B cell (primary cell): Measurements from ENCODE around the gene RPS25. TPM values are rescaled to one million over a fixed set of nuclear protein-coding genes. Genes with fewer than 3 reads are reported as not detected.
"Not testable (repeated sequence)": the region's sequence is repeated elsewhere in the genome, so short reads cannot be mapped to it uniquely, and the experiment has no call there.

Source experiments
- ATAC-seq: fragments of 200-7000 bp; cut with Tn5 transposase; one replicate; pipeline ENCODE4 v1.10.0; 2021; ENCODE audit warnings: low read depth, mild to moderate bottlenecking, moderate number of reproducible peaks, moderate library complexity
- CTCF ChIA-PET: fragments of 350-600 bp; sonication (Branson Sonifier 250); formaldehyde crosslinking; loops from one replicate; lab custom pipeline; 2021; ENCODE audit warnings: antibody characterized with exemption, inconsistent platforms; lab: Charles Lee
- POLR2A ChIA-PET: fragments of 350-600 bp; sonication (Branson Sonifier 250); formaldehyde crosslinking; loops from one replicate; lab custom pipeline; 2021; ENCODE audit warnings: antibody characterized with exemption; lab: Charles Lee
- DNase-seq: peaks from one replicate; pipeline ENCODE4 v3.0.0; 2013
- H2AFZ ChIP-seq: 2 replicates; pipeline ENCODE4 v1.6.1; 2012; ENCODE audit warnings: mild to moderate bottlenecking, low read depth, low read length; ENCODE audit not compliant: insufficient read depth, poor library complexity, severe bottlenecking
- H3K27ac ChIP-seq, 2 donors: 1 replicate in 1 of 2; 2 replicates in 1 of 2; pipeline ENCODE4 v1.5.1; 2012 to 2013; ENCODE audit warnings: low read length in 2 of 2, mild to moderate bottlenecking in 2 of 2, moderate library complexity in 1 of 2
- H3K27me3 ChIP-seq, 4 experiments: fragments of 200-600 bp in 1 of 4; sonication (generic) in 1 of 4; replicated peaks in 1 of 4; 1 replicate in 2 of 4; 2 replicates in 2 of 4; pipeline versions ENCODE4 v1.6.1 to v1.7.0; 2013 to 2016; ENCODE audit warnings: low read length in 3 of 4, mild to moderate bottlenecking in 2 of 4, mixed read lengths in 1 of 4, moderate library complexity in 1 of 4; ENCODE audit not compliant: insufficient read depth in 4 of 4, control insufficient read depth in 3 of 4; ENCODE audit errors: control extremely low read depth in 1 of 4
- H3K36me3 ChIP-seq, 2 experiments: replicated peaks in 1 of 2; 1 replicate in 1 of 2; 2 replicates in 1 of 2; pipeline versions ENCODE4 v1.6.1 to v1.7.1; 2013; ENCODE audit warnings: low read length in 1 of 2; ENCODE audit not compliant: insufficient read depth in 2 of 2, control insufficient read depth in 1 of 2; ENCODE audit errors: control extremely low read depth in 1 of 2, extremely low read depth in 1 of 2
- H3K4me1 ChIP-seq, 2 donors: fragments of 200-600 bp in 1 of 2; sonication (generic) in 1 of 2; 1 replicate in 1 of 2; 2 replicates in 1 of 2; pipeline versions ENCODE4 v1.5.1 to v1.6.1; 2013 to 2017; ENCODE audit warnings: low read length in 2 of 2; ENCODE audit not compliant: control insufficient read depth in 2 of 2, insufficient read depth in 2 of 2
- H3K4me2 ChIP-seq: replicated peaks from 2 replicates; pipeline ENCODE3; 2012; ENCODE audit warnings: mild to moderate bottlenecking, low read depth, low read length; ENCODE audit not compliant: poor library complexity, severe bottlenecking
- H3K4me3 ChIP-seq, 5 experiments: fragments of 200-600 bp in 1 of 5; sonication (generic) in 1 of 5; 1 replicate in 3 of 5; 2 replicates in 2 of 5; pipeline versions ENCODE4 v1.5.1 to v1.7.0; 2011 to 2016; ENCODE audit warnings: low read length in 4 of 5, mild to moderate bottlenecking in 4 of 5, low read depth in 2 of 5, control low read depth in 1 of 5, moderate library complexity in 1 of 5; ENCODE audit not compliant: insufficient read depth in 1 of 5; ENCODE audit errors: control extremely low read depth in 1 of 5, extremely low read depth in 1 of 5
- H3K79me2 ChIP-seq: fragments of 200-600 bp; sonication (generic); one replicate; pipeline ENCODE4 v1.6.0; 2016; ENCODE audit warnings: low read length; ENCODE audit not compliant: control insufficient read depth, insufficient read depth
- H3K9ac ChIP-seq: fragments of 200-600 bp; sonication (generic); 2 replicates; pipeline ENCODE4 v1.6.1; 2017; ENCODE audit warnings: mild to moderate bottlenecking, low read length, moderate library complexity
- H3K9me3 ChIP-seq, 3 donors: one replicate each; pipeline versions ENCODE4 v1.6.1 to v1.7.1; 2013; ENCODE audit warnings: low read length in 2 of 3; ENCODE audit not compliant: control insufficient read depth in 2 of 3, insufficient read depth in 1 of 3; ENCODE audit errors: control extremely low read depth in 1 of 3
- H4K20me1 ChIP-seq: 2 replicates; pipeline ENCODE4 v1.6.0; 2012; ENCODE audit warnings: mild to moderate bottlenecking, low read length; ENCODE audit not compliant: insufficient read depth, control insufficient read depth, poor library complexity, severe bottlenecking
- H3K27ac Mint-ChIP-seq: one replicate; pipeline ENCODE4 v1.8.0; 2021; ENCODE audit warnings: mixed read lengths
- H3K27me3 Mint-ChIP-seq: one replicate; pipeline ENCODE4 v1.8.0; 2021; ENCODE audit warnings: mixed read lengths
- H3K4me1 Mint-ChIP-seq: one replicate; pipeline ENCODE4 v1.8.0; 2021; ENCODE audit warnings: mixed read lengths
- H3K4me3 Mint-ChIP-seq: one replicate; pipeline ENCODE4 v1.8.0; 2021; ENCODE audit warnings: mixed read lengths
- H3K9me3 Mint-ChIP-seq: one replicate; pipeline ENCODE4 v1.8.0; 2022; ENCODE audit warnings: mixed read lengths; ENCODE audit not compliant: insufficient read depth
- CTCF ChIP-seq: fragments of 200-600 bp; IDR thresholded peaks from one replicate; pipeline ENCODE4 v1.8.0; 2022; ENCODE audit warnings: antibody characterized with exemption, mild to moderate bottlenecking
- EZH2 ChIP-seq: IDR thresholded peaks from 2 replicates; pipeline ENCODE4 v1.6.1; 2012; ENCODE audit warnings: borderline replicate concordance, low read depth, mild to moderate bottlenecking, moderate library complexity, low read length; ENCODE audit not compliant: insufficient read depth, poor library complexity, severe bottlenecking
- WGBS: methylation state at CpG from one replicate; pipeline ENCODE4 v1.1.5; 2013; ENCODE audit warnings: missing lambda C conversion rate; ENCODE audit not compliant: insufficient coverage; 5-methylcytosine and 5-hydroxymethylcytosine counted together
- intact Hi-C: fragments of 100-400 bp; cut with micrococcal nuclease; formaldehyde crosslinking; loops from one replicate; pipeline ENCODE4 v1.10.0; 2022
- polyA plus RNA-seq: library from polyadenylated mRNA; depleted of rRNA; stranded (reverse); fragments of >200 nt; gene quantifications from 2 replicates; pipeline ENCODE4 v1.2.3, GENCODE V29; 2012
- total RNA-seq, 2 donors: library from RNA; stranded (reverse); fragments of 120-200 nt in 1 of 2; gene quantifications; 1 replicate in 1 of 2; 2 replicates in 1 of 2; pipeline versions ENCODE4 v1.2.3 to v1.2.4, GENCODE V29; 2013 to 2022

Gene RPS25
- total and polyA plus RNA-seq, 2 donors (not counting 1 experiment from before 2014, with no cell fraction given) = 1,823 to 2,003 TPM

- Histone ChIP-seq H3K4me3 (no peak overlapping the region), H3K36me3 (peaks cover 7 to 44% of the 10 kb centered on the region in 2 experiments), H3K27ac (no peak overlapping the region), H3K27me3 (no peaks in the 10 kb centered on the region), H3K79me2 (peaks cover 60% of the 10 kb centered on the region), H3K4me1 (peaks cover 21 to 24% of the 10 kb centered on the region in 2 donors), H2AFZ (no peak overlapping the region), H3K9me3 (no peaks in the 10 kb centered on the region), H3K9ac (no peak overlapping the region), H3K4me2 (no peak overlapping the region), H4K20me1 (peaks cover 10% of the 10 kb centered on the region)
- H3K27ac Mint-ChIP-seq = no peak overlapping the region
- POLR2A ChIA-PET = no interaction called here
- H3K4me1 Mint-ChIP-seq = peaks cover 34% of the 10 kb centered on the region
- CTCF ChIA-PET = no interaction called here
- 92% methylated on average over 3 of the region's 5 CpGs for WGBS
- intact Hi-C loops = no loop called here
- DNase-seq = no peak
- no peak for ATAC-seq
- H3K4me3 Mint-ChIP-seq = no peak overlapping the region
- no peak for TF ChIP-seq CTCF
- no peak for TF ChIP-seq EZH2
- no peaks in the 10 kb centered on the region for H3K27me3 Mint-ChIP-seq
- H3K9me3 Mint-ChIP-seq = no peaks in the 10 kb centered on the region
These were observed 3.5 kb upstream of the RPS25 start for GRCh38 chr11:119021631-119022030.

- H3K79me2 ChIP-seq = peaks cover 66% of the 10 kb centered on the region
- H3K4me2 ChIP-seq = peak overlapping the region; percentile 77
- ChIA-PET POLR2A (interaction anchor here (0.8 to 1.5 kb wide), 2 partner anchors 10 to 36 kb away, joined by 3 to 5 read pairs; partner anchors contain the start of gene SLC37A4), CTCF (interaction anchor here (0.7 to 3.0 kb wide), 2 partner anchors 11 to 40 kb away, joined by 4 to 14 read pairs; partner anchors contain the start of gene SLC37A4)
- H3K9ac ChIP-seq = peak overlapping the region; percentile 91
- no peak overlapping the region for H3K4me3 ChIP-seq
- ATAC-seq = no peak
- intact Hi-C loops = loop anchor here (5.0 kb wide), 2 partner anchors 187 to 228 kb away; partner anchors contain the start of genes CBL and DDX6
- 66% methylated on average over 2 of the region's 2 CpGs for WGBS
- H3K4me3 Mint-ChIP-seq = peak overlapping the region; percentile 100
- H3K27me3 Mint-ChIP-seq = no peaks in the 10 kb centered on the region
- H3K9me3 Mint-ChIP-seq = no peaks in the 10 kb centered on the region
- TF ChIP-seq EZH2 = no peak
- no peak for TF ChIP-seq CTCF
- peaks cover 46% of the 10 kb centered on the region for H3K4me1 Mint-ChIP-seq
- H3K27me3 ChIP-seq = no peaks in the 10 kb centered on the region
- H2AFZ ChIP-seq = no peak overlapping the region
- no peak for DNase-seq
- peaks cover 7 to 55% of the 10 kb centered on the region in 2 experiments for H3K36me3 ChIP-seq
- H3K27ac ChIP-seq = peak overlapping the region in 1 of 2 donors; percentile 92
- peak overlapping the region; percentile 100 for H3K27ac Mint-ChIP-seq
- H3K9me3 ChIP-seq = no peaks in the 10 kb centered on the region
- peaks cover 27 to 34% of the 10 kb centered on the region in 2 donors for H3K4me1 ChIP-seq
- H4K20me1 ChIP-seq = peaks cover 16% of the 10 kb centered on the region
These were observed 1.9 kb upstream of the RPS25 start for GRCh38 chr11:119019996-119020395.

GRCh38 chr11:119017377-119017776, 766 bp downstream of the RPS25 start:
- ATAC-seq, H3K9me3 ChIP-seq, H3K27me3 ChIP-seq, DNase-seq, H2AFZ ChIP-seq, H3K27me3 Mint-ChIP-seq, H3K9me3 Mint-ChIP-seq: not testable (repeated sequence)
- Mint-ChIP-seq H3K4me3 (peak overlapping the region; percentile 100), H3K27ac (peak overlapping the region; percentile 100), H3K4me1 (peaks cover 46% of the 10 kb centered on the region)
- Histone ChIP-seq H3K4me2 (peak overlapping the region; percentile 77), H3K4me1 (peaks cover 27 to 34% of the 10 kb centered on the region in 2 donors), H3K36me3 (peaks cover 2 to 52% of the 10 kb centered on the region in 2 experiments), H3K27ac (peak overlapping the region; percentile 91 to 92), H4K20me1 (peaks cover 10% of the 10 kb centered on the region), H3K79me2 (peaks cover 56% of the 10 kb centered on the region), H3K9ac (peak overlapping the region; percentile 91), H3K4me3 (peak overlapping the region; percentile 85 to 98 (median 93))
- ChIA-PET POLR2A (interaction anchor here (0.7 to 3.3 kb wide), 2 partner anchors 20 to 87 kb away, joined by 3 to 14 read pairs; partner anchors contain the start of gene CENATAC), CTCF (interaction anchor here (2.0 kb wide), 1 partner anchor 19 kb away, joined by 8 read pairs; the partner anchor contains the start of gene CENATAC)
- intact Hi-C loops = loop anchor here (5.0 kb wide), 2 partner anchors 190 to 225 kb away; partner anchors contain the start of genes CBL and DDX6
- 1% methylated on average over 6 of the region's 10 CpGs for WGBS
